ENCODE measurements around the gene DNAJC27. TPM values are rescaled to one million over a fixed set of nuclear protein-coding genes. Genes with fewer than 3 reads are reported as not detected.
A peak's percentile ranks its signal among the peaks of the same experiment; 100 is the strongest.

The DNAJC27 gene
- total and polyA plus RNA-seq, 9 of the 15 experiments (the other 6 are each of a cell fraction or from before 2014, with no cell fraction given), result 0.53 to 5.9 (median 3.0) TPM

DNA sequence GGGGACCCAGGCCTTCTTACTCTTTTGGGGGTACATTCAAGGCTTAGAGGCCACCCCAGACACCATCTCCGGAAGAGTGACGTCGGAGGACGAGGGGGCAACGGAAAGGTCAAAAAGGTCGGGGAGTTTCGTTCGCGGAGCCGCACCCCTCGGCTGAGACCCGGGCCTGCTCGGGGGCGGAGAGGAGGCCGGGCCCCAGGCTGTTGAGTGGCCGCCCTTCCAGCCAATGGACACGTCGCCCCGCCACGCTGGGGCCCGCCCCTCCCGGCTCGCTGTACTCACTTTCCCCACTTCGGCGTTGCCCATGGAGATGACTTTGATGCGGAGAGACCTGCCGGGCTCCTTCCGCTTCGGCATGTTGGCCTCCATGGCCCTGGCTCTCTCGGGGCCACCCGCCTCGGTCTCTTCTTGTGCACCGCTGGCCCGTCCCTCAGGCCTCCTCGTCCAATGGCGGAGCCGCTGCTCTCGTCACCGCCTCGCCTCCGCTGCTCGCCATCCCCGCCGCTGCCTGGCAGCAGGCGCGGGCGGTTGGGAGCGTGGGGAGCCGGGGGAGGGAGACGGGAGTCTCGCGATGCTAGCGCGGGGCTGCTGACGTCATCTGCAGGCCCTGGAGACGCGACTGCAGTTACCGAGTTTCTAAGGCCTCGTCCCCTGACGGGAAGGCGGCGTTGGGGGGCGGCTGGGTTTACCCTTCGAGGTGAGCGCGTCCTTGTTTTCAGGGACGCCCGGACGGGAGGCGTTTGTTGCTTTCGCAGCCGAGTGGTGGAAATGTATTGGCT is at the start of gene DNAJC27 (continued):
- no peak for TF ChIP-seq ZNF518B (CRISPR knock-in tag; IDR thresholded peaks at IDR 0.05)
- no peak for TF ChIP-seq EWSR1 (IDR thresholded peaks at IDR 0.05; ENCODE audit: borderline replicate concordance, low read depth, partially characterized antibody)
- TF ChIP-seq ZSCAN29 (IDR thresholded peaks at IDR 0.05), result no peak
- TF ChIP-seq TCF7 (IDR thresholded peaks at IDR 0.05; ENCODE audit: borderline replicate concordance), result no peak
- TF ChIP-seq MCM3 (IDR thresholded peaks at IDR 0.05), result no peak
- TF ChIP-seq MYNN (IDR thresholded peaks at IDR 0.05), result peak; percentile 58; the same call in 1 of the 2 replicates
- no peak for TF ChIP-seq MYNN (CRISPR knock-in tag; IDR thresholded peaks at IDR 0.05)
- TF ChIP-seq ZNF311 (CRISPR knock-in tag; IDR thresholded peaks at IDR 0.05), result no peak
- TF ChIP-seq ZNF766 (CRISPR knock-in tag; conservative IDR thresholded peaks at IDR 0.05), result no peak
- TF ChIP-seq SIN3B (IDR thresholded peaks at IDR 0.05; ENCODE audit: low read depth), result peak; percentile 1; the same call in 1 of the 2 replicates
- no peak for TF ChIP-seq ZNF12 (CRISPR knock-in tag; IDR thresholded peaks at IDR 0.05)
- TF ChIP-seq UBTF (IDR thresholded peaks at IDR 0.05; ENCODE audit: borderline replicate concordance in 1 of 2, low read depth in 2 of 2, low read length in 2 of 2), result peak in 1 of 2 experiments; percentile 55; a peak in 1 of 4 replicates
- TF ChIP-seq HDGF (IDR thresholded peaks at IDR 0.05), result no peak
- TF ChIP-seq ZNF184 (CRISPR knock-in tag; IDR thresholded peaks at IDR 0.05), result no peak
- TF ChIP-seq SNIP1 (IDR thresholded peaks at IDR 0.05; ENCODE audit: low read depth), result no peak
- TF ChIP-seq, protein P1, sequence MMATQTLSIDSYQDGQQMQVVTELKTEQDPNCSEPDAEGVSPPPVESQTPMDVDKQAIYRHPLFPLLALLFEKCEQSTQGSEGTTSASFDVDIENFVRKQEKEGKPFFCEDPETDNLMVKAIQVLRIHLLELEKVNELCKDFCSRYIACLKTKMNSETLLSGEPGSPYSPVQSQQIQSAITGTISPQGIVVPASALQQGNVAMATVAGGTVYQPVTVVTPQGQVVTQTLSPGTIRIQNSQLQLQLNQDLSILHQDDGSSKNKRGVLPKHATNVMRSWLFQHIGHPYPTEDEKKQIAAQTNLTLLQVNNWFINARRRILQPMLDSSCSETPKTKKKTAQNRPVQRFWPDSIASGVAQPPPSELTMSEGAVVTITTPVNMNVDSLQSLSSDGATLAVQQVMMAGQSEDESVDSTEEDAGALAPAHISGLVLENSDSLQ (IDR thresholded peaks at IDR 0.05), result peak; percentile 99
- peak; percentile 96 for TF ChIP-seq ZFX (CRISPR knock-in tag; IDR thresholded peaks at IDR 0.05)
- no peak for TF ChIP-seq ZBTB43 (CRISPR knock-in tag; IDR thresholded peaks at IDR 0.05)
- TF ChIP-seq NONO (IDR thresholded peaks at IDR 0.05; ENCODE audit: low read depth in 2 of 2, low read length in 1 of 2), result no peak
- TF ChIP-seq RCOR1 (IDR thresholded peaks at IDR 0.05; ENCODE audit: borderline replicate concordance in 1 of 2, low read depth in 2 of 2, low read length in 2 of 2), result peak in 1 of 2 experiments; percentile 27; a peak in 2 of 4 replicates
- TF ChIP-seq SMARCB1 (IDR thresholded peaks at IDR 0.05; ENCODE audit: insufficient read length, low read depth), result no peak

Measured in K562 (cell line).